Activated naive CD8-positive, alpha-beta T cell (primary cell): ENCODE data around the gene ZNF605.
A peak's percentile ranks its signal among the peaks of the same experiment; 100 is the strongest.
"Not testable (repeated sequence)": the region's sequence is repeated elsewhere in the genome, so short reads cannot be mapped to it uniquely, and the experiment has no call there.

Source experiments
- H3K27ac Mint-ChIP-seq: one replicate; pipeline ENCODE4 v1.8.0; 2021; ENCODE audit warnings: mixed read lengths
- H3K27me3 Mint-ChIP-seq: one replicate; pipeline ENCODE4 v1.8.0; 2021; ENCODE audit warnings: mixed read lengths
- H3K36me3 Mint-ChIP-seq: one replicate; pipeline ENCODE4 v1.8.0; 2021; ENCODE audit warnings: mixed read lengths
- H3K4me1 Mint-ChIP-seq: one replicate; pipeline ENCODE4 v1.8.0; 2021; ENCODE audit warnings: low read depth, mixed read lengths
- H3K4me3 Mint-ChIP-seq: one replicate; pipeline ENCODE4 v1.8.0; 2021; ENCODE audit warnings: mild to moderate bottlenecking, mixed read lengths
- H3K9me3 Mint-ChIP-seq: one replicate; pipeline ENCODE4 v1.8.0; 2021; ENCODE audit warnings: low read depth, mixed read lengths

The ZNF605 gene

DNA sequence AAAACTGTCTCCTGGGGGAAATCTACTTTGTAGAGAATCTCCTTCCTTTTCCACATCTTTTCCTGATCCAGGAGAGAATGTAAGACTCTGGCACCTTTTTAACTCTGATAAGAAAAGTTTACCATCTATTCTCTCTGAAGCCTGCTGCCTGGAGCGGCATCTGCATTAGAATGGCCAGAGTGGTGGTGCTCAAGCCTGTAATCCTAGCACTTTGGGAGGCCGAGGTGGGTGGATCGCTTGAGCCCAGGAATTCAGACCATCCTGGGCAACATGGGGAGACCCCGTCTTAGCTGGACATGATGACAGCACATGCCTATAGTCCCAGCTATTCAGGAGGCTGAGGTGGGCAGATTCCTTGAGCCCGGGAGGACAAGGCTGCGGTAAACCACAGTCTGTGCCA lies 67.3 kb downstream of the ZNF605 start:
- Mint-ChIP-seq H3K4me1 (peaks cover 38% of the 10 kb centered on the region), H3K27ac (peak overlapping the region; percentile 100), H3K9me3 (no peaks in the 10 kb centered on the region), H3K36me3 (peaks cover 3% of the 10 kb centered on the region), H3K27me3 (no peaks in the 10 kb centered on the region), H3K4me3 (peak overlapping the region; percentile 98)

- H3K9me3 Mint-ChIP-seq, result no peaks in the 10 kb centered on the region
- H3K4me3 Mint-ChIP-seq, result peak within 1 kb of the TSS; percentile 98
- peaks cover 44% of the 10 kb centered on the region for H3K4me1 Mint-ChIP-seq
- peak within 1 kb of the TSS; percentile 100 for H3K27ac Mint-ChIP-seq
- H3K36me3 Mint-ChIP-seq, result peaks cover 3% of the 10 kb centered on the region
- no peaks in the 10 kb centered on the region for H3K27me3 Mint-ChIP-seq
Measured at GRCh38 chr12:132887513-132888351, 68.4 kb downstream of the ZNF605 start, which contains the start of gene CHFR. CHFR (minus strand) TSS chr12:132887605; CDS start chr12:132887328, 277 bp downstream.

- H3K9me3 Mint-ChIP-seq, result no peaks in the 10 kb centered on the region
- peaks cover 5% of the 10 kb centered on the region for H3K36me3 Mint-ChIP-seq
- peak overlapping the region; percentile 98 for H3K4me3 Mint-ChIP-seq
- H3K27me3 Mint-ChIP-seq, result no peaks in the 10 kb centered on the region
- H3K4me1 Mint-ChIP-seq, result peaks cover 51% of the 10 kb centered on the region
- peak overlapping the region; percentile 85 for H3K27ac Mint-ChIP-seq
Measured at GRCh38 chr12:132886529-132887477, 69.3 kb downstream of the ZNF605 start.

DNA sequence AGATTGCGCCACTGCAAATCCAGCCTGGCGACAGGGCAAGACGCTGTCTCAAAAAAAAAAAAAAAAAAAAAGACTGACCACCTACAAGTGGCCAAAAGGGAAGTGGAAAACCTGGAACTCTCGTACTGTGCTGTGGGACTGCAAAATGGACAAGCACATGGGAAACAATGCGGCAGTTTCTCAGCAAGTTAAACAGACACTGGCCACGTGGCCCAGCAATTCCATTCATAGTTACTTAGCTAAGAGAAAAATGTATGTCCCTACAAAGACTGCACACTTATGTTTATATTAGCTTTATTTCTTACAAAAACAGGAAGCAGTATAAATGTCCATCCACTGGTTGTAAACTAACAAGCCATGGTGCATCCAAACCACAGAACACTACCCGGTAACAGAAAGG lies 74.3 kb downstream of the ZNF605 start:
- Mint-ChIP-seq H3K27me3 (no peaks in the 10 kb centered on the region), H3K4me3 (no peak overlapping the region), H3K36me3 (peaks cover 11% of the 10 kb centered on the region), H3K4me1 (peaks cover 36% of the 10 kb centered on the region), H3K27ac (no peak overlapping the region), H3K9me3 (no peaks in the 10 kb centered on the region)

GRCh38 chr12:132874620-132875019 lies 81.5 kb downstream of the ZNF605 start:
- Mint-ChIP-seq H3K4me1 (peaks cover 26% of the 10 kb centered on the region), H3K36me3 (peaks cover 11% of the 10 kb centered on the region)
- H3K9me3 Mint-ChIP-seq, H3K4me3 Mint-ChIP-seq, H3K27me3 Mint-ChIP-seq, H3K27ac Mint-ChIP-seq: not testable (repeated sequence)

DNA sequence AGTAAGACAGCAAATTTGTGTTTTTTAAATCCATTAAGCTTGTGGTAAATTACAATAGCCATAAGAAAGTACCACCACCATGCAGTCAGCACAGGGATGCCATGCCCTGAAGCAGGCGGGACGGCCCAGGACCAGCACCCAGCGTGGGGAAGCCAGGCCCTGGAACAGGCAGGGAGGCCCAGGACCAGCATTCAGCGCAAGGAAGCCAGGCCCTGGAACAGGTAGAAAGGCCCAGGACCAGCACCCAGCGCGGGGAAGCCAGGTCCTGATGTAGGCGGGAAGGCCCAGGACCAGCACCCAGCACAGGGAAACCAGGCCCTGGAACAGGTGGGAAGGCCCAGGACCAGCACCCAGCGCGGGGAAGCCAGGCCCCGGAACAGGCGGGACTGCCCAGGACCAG lies 81.9 kb downstream of the ZNF605 start:
- Mint-ChIP-seq H3K36me3 (peaks cover 11% of the 10 kb centered on the region), H3K27ac (peak overlapping the region; percentile 82), H3K9me3 (no peaks in the 10 kb centered on the region), H3K4me1 (peaks cover 26% of the 10 kb centered on the region), H3K4me3 (peak overlapping the region; percentile 54), H3K27me3 (no peaks in the 10 kb centered on the region)

- Mint-ChIP-seq H3K27me3 (no peaks in the 10 kb centered on the region), H3K9me3 (no peaks in the 10 kb centered on the region), H3K27ac (peak overlapping the region; percentile 82), H3K4me1 (peaks cover 26% of the 10 kb centered on the region), H3K36me3 (peaks cover 11% of the 10 kb centered on the region), H3K4me3 (peak overlapping the region; percentile 54)
Measured at GRCh38 chr12:132873724-132874123, 82.4 kb downstream of the ZNF605 start.

GRCh38 chr12:132872975-132873421 lies 83.1 kb downstream of the ZNF605 start:
- Mint-ChIP-seq H3K9me3 (no peaks in the 10 kb centered on the region), H3K4me1 (peaks cover 26% of the 10 kb centered on the region), H3K27ac (peak overlapping the region; percentile 80), H3K36me3 (peaks cover 11% of the 10 kb centered on the region), H3K27me3 (no peaks in the 10 kb centered on the region), H3K4me3 (peak overlapping the region; percentile 68)

- Mint-ChIP-seq H3K9me3 (no peaks in the 10 kb centered on the region), H3K4me3 (peak overlapping the region; percentile 68), H3K36me3 (peaks cover 12% of the 10 kb centered on the region), H3K27me3 (no peaks in the 10 kb centered on the region), H3K4me1 (peaks cover 31% of the 10 kb centered on the region), H3K27ac (peak overlapping the region; percentile 80)
Measured at GRCh38 chr12:132872073-132872855, 83.8 kb downstream of the ZNF605 start.

DNA sequence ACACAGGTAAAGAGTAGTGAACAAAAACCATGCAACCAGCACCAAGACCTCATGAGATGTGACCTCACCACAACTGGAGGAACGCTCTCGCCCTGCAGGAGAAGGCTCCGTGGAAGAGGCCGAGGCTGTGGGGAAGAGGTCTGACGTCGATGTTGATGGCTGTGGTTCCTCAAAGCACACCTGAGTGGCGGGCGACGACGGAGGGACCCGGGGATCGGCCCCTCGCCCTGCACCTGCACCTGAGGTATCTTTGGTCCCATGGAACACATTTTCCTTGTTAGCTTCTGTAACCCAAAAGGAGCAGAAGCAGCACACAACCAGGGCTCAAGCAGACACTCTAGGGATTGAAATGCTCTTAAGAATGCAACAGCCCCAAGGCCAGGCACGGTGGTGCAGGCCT lies 86.6 kb downstream of the ZNF605 start:
- H3K4me1 Mint-ChIP-seq, result peaks cover 42% of the 10 kb centered on the region
- H3K36me3 Mint-ChIP-seq, result peaks cover 13% of the 10 kb centered on the region
- no peak overlapping the region for H3K27ac Mint-ChIP-seq
- no peaks in the 10 kb centered on the region for H3K9me3 Mint-ChIP-seq
- no peaks in the 10 kb centered on the region for H3K27me3 Mint-ChIP-seq
- no peak overlapping the region for H3K4me3 Mint-ChIP-seq
